Fibroblast of upper back skin (primary cell): ENCODE results near the gene GGT7.
"Not testable (repeated sequence)": the region's sequence is repeated elsewhere in the genome, so short reads cannot be mapped to it uniquely, and the experiment has no call there.

ENCODE experiments used
- DNase-seq: peaks from one replicate; pipeline ENCODE4 v3.0.0-alpha.2; 2013

Gene GGT7, protein sequence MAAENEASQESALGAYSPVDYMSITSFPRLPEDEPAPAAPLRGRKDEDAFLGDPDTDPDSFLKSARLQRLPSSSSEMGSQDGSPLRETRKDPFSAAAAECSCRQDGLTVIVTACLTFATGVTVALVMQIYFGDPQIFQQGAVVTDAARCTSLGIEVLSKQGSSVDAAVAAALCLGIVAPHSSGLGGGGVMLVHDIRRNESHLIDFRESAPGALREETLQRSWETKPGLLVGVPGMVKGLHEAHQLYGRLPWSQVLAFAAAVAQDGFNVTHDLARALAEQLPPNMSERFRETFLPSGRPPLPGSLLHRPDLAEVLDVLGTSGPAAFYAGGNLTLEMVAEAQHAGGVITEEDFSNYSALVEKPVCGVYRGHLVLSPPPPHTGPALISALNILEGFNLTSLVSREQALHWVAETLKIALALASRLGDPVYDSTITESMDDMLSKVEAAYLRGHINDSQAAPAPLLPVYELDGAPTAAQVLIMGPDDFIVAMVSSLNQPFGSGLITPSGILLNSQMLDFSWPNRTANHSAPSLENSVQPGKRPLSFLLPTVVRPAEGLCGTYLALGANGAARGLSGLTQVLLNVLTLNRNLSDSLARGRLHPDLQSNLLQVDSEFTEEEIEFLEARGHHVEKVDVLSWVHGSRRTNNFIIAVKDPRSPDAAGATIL

DNA sequence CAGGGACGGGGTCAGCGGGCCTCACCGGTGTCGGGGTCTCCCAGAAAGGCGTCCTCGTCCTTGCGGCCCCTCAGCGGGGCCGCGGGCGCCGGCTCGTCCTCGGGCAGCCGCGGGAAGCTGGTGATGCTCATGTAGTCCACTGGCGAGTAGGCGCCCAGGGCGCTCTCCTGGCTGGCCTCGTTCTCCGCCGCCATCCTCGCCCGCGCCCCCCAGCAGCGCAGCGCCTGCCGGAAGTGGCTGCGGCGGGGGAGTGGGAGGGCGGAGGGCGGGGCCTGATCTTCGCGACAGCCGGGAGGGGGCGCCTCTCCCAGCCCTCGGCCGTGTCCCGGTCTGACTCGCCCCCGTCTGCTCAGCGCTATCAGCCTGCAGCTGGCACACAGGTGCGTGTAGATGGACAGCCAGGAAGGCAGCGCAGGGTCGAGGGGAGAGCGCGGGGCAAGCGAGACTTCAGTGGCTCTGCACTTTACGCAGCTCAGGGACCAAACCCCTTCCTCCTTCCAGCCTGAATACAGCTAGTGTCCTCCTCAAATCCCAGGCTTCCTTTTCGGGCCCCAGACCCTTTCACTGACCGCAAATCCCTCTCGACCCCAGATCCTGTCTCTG is at the start of gene GGT7:
Gene GGT7 (minus strand): TSS at position 235 of the 603 bp plus-strand sequence. CDS start 41 bp downstream, at position 194.
- peak; percentile 74 for DNase-seq

DNA sequence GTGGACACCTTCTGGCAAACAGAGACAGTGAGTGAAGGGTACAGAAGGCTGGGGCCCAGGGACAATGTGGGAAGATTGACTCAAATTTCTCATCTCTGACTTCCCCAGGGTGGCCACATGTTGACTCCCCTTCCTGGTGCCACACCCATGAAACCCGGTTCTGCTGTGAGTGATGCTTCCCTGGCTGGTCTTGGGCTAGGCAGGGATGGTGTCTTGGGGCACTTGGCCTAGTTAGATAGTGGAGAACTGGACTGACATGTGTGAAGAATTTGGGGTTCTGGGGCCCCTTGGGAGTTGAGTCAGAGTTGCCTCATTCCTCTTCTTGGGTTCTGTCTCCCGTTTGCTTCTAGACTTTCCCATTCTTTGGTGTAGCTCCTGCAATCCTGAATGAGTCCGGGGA is 48.8 kb upstream of the GGT7 start:
- DNase-seq = no peak

DNA sequence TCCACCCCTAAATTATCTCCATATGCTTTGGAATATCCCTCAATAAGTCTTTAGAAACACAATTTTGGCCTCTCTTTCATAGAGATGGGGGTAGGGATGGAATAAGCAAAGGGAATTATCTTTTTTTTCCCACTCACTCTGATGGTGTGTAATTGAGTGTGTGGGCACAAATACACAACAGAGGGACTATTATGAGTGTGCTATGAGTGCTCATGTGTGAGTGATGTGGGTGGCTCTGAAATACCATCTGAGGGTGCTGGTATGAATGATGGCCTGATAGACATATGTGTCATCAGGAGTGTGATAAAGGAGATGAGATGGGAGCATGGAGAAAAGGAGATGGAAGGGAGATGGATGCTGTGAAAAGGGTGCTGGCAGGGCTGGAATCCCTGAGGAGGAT is 47.4 kb upstream of the GGT7 start:
- DNase-seq = no peak

DNA sequence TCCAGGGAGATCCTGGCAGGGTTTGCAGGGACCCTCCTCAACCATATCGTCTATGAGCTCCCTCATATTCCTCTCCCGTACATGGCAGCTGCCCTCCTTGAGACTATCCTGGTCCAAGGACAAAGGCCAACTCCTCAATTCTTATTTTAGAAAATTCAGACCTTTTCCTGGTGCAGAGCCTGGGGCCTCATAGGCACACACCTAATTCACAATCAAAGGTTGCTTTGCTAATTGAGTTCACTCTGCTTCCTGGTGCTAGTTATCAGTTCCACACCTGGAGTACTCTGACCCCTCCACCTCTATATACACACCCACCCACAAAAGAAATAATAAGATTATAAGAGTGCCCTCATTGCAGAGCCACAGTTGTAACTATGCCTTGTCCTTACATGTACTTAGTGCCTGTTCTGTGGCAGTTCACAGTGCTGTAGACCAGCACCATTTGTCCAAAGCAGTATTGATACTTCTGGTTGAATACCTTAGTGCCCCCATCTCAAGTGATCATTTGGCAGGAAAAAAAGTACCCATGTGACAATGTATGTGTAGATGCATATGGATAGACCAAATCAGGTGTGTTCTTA is 44.2 kb upstream of the GGT7 start:
- DNase-seq = no peak

DNA sequence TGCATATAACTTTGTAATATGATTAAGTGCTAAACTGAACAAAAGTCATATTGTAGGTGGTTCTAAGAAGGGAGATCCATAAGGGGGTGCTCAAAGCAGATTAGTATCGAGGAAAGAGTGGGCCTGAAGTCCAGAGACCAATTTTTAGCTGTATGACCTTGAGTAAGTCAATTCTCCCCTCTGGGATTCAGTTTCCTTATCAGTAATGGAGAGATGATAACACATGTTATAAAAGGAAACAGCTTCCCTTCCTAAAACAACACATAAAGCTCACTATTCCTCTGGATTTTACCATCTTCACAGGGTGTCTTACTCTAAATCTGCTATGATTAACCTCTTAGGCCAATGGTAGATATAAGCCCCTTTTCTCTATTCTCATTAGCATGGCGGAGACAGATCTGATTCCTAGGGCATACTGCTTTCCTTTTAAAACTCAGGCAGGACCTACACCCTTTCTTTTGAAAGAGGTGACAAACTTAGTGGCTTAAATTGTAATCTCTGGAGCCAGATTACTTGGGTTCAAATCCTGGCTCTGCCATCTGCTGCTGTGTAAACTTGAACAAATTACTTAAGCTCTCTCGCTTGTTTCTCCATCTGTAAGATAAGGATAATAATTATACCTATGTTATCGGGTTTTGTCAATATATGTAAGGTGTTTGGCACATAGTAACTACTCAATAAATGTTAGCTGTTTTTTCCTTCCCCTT is 43.2 kb upstream of the GGT7 start:
- DNase-seq = no peak

DNA sequence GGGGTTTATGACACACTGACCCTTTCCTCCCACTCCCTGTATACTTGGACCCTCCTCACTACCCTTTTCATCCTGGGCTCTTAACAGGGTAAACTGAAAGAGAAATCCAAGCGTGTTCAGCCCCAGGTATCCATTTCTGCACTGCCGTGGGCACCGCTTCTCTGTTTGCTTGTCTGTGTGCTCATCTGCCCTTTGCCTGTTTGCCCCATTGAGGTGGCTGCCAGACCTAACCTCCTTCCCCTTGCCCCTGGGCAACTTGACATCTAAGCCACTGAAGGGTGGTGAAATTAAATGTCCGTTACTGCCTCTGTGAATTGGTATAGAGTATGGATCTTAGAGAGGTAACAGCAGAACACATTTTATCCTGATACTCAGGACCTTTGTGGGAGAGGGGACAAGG is 42.5 kb upstream of the GGT7 start:
- no peak for DNase-seq

DNA sequence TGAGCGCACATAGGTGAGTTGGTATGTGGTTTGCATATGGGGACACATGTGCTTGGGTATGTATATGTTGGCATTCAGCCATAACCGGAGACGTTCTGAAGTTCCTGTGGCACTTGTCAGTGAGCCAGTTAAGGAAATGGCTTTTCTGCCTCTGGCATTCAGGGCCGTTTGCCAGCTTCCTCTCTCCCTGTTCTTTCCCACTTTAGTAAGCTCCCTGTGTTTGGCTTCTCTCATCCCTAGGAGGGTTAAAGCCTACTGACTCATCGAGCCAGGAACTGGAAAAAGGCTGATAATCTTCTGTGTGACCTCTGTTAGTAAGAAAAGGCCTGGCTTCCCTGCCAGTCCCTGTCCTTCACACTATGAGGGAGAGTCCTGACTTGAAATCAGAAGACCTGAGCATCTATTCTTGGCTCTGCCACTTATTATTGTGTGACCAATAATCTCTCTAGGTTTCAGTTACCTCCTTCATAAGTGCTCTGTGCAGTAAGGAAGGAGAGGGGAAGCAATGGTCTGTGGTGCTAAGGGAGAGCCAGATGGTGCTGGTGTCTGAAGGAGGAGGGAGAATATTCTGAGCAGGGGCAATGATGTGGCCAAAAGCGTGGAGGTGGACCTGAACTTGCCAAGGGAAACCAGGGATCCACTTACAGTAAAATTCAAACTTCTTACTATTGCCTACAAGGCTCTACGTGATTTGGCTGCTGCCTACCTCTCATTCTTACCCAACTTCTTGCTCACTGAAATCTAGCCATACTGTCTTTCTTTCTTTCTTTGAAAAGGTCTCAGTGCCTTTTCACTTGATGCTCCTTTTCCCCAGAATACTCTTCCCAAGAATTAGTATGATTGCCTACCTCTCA is 35.2 kb upstream of the GGT7 start:
- peak; percentile 90 for DNase-seq

DNA sequence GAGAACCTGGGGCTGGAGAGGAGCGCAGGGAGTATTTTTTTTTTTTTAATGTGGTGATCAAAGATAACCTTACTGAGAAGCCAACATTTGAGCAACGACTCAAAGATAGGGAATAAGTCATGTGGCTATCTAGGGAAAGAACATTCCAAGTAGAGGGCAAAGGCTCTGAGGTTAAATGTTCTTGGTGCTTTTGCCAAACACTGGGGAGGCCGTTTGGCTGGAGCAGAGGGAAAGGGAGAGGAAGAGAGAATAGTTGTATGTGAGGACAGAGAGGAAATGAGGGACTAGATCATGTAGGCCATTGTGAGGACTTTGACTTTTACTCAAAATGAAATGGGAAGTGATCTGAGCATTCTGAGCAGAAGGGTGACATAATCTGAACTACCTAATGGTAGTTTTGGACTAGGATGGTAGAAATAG is 31.6 kb upstream of the GGT7 start:
- no peak for DNase-seq

DNA sequence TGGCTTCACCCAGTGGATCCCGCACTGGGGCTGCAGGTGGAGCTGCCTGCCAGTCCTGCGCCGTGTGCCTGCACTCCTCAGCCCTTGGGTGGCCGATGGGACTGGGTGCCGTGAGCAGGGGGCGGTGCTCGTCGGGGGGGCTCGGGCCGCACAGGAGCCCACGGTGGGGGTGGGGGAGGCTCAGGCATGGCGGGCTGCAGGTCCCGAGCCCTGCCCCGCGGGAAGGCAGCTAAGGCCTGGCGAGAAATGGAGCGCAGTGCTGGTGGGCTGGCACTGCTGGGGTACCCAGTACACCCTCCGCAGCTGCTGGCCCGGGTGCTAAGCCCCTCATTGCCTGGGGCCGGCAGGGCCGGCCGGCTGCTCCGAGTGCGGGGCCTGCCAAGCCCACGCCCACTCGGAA is 26.1 kb upstream of the GGT7 start:
- DNase-seq = not testable (repeated sequence)

DNA sequence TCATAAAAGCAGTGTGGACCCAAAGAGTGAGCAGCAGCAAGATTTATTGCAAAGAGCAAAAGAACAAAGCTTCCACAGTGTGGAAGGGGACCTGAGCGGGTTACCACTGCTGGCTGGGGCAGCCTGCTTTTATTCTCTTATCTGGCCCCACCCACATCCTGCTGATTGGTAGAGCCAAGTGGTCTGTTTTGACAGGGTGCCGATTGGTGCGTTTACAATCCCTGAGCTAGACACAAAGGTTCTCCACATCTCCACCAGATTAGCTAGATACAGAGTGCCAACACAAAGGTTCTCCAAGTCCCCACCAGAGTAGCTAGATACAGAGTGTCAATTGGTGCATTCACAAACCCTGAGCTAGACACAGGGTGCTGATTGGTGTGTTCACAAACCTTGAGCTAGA is 25.5 kb upstream of the GGT7 start:
- not testable (repeated sequence) for DNase-seq

DNA sequence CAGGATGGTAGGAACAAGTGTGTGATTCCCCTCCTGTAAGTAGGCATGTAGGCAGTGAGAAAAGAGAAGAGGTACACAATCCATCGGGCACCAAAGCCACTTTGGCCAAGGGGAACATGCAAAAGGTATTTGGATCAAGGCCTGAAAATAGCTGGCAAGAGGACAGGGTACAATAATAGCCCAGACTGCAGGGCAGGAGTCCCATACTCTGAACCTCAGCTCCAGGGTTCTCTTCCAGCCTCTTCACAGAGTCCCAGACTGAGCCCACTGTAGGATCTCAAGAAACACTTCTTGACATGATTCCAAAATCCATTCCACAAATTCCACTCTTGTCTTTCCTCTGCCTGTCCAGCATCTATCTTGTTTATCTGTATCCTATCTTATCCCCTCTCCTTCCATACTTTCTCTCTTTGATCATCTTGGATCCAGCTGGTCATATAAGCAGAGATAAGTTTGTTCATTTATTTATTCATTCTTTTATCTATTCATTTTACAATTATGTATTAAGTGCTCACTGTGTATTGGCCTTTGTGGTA is 23.5 kb upstream of the GGT7 start:
- peak; percentile 31 for DNase-seq

DNA sequence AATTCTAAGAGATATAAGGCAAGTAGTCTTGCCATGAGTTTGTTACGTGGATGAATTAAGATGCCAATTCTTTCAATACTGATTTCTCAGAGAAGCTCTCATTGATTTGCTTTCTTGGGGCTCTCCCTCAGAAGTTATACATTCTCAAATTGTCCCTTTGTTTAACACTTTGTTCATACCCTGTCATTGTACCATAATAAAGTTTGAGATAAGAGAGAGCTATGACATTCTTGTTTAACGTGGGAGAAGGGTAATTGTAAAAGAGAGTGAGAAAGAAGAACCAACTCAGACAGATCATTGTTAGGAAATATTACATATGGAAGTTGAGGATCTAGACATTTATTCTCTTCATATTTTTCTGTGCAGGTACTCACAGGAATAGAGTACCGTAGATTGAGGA is 22.8 kb upstream of the GGT7 start:
- no peak for DNase-seq

DNA sequence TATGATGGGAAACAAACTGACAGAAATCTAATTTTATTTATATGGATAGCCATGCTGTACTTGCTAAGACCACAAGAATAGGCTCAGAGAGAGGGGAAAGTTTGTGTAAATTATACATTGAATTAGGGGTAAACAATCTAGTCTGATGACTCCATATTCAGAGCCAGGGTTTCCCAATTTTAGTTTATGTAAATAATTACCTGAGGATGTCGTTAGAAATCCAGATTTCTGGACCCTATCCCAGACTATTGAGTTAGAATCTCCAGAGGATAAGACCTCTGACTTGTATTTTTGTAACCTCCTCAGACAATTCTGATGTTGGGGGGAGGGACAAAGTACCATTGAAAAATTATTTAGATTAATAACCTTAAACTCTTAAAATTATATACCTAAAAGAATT is 22.1 kb upstream of the GGT7 start:
- no peak for DNase-seq

DNA sequence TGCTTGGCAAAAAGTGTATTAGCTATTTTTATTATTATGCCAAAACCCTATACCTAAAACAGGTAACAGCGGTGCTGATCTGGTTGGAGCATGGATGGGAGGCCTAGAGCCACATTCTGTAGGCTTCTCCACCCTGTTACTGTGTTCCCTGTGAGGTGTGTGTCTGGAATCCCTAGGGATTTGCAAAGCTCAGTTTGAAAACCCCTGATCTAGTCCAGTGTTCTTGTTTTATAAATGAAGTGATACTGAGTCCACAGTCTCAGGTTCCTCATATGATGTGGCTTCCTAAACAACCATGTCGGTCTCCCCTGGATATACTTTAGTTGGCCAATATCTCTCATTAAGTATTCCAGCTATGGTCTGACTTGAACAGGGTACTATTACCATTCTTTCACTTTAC is 20.0 kb upstream of the GGT7 start:
- no peak for DNase-seq

DNA sequence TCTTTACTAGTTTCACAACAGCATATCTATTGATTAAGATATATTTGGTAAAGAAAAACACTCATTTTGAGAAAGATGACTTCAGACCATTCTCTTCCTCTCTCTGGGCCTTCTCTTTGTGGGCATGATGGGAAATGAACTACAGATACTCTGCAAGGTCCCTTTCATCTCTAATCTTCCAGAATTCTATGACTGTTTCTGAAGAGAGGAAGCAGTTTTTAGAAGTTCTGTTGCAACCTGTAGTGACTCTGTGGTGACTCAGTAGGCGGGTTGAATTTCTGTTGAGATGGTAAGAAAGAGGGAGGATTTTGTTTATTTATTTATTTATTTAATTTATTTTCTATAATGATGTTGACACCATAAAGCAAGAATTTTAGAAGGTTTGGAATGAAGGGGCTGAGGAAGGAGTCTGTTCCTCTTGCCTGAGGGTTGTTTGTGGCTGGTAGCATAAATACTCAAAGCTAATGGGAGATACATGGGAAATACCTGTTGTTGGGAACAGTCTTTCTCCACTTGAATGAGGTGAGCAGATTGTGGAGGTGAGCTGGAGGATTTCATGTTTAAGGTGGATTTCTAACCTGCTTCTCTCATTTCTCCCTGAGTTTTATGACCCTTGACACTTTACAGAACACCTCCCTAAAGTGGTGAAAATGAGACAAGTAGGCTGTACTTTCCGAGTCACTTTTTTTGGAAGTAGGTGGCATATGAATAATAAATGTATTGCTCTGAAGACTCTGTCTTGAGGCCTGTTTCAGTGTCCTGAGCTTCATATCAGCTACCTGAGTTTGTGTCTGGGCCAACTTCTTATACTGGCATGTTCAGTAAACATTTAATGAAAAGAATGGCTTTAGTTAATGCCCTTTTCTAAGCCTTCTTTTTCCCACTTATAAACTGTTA is 18.8 kb upstream of the GGT7 start:
- DNase-seq = peak; percentile 46

DNA sequence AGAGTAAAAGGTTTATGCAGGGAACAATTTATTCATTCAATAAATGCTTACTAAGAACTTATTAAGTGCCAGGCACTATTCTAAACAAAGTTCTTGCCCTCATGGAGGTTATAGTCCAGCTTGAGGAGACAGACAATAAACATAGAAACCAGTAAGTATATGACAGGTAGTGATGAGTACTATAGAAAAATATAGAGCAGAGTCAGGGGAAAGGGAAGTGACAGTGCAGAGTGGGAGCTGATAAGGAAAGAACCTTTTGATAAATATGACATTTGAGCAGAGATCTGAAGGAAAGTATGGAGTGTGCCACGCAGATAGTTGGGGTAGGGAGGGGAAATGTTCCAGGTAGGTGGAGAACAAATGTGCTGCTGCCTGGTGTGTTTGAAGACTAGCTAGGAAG is 15.8 kb upstream of the GGT7 start:
- DNase-seq = no peak

DNA sequence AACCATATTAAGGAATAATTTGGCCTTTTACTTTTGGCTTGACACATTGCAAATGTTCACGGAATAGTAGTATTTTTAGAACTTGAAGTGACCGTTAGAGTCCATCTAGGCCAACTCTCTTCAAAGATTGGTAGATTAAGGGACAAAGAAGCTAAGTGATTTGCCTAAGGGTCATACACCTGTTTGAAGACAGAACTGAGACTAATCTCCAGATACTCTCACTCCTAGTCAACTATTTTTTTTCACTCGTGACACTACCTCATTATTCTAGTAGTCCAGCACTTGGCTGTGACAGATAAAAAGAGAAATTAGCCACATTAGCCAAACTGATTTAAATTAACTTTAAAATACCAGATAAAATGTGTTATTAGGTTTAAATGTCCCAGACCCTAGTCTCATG is 14.4 kb upstream of the GGT7 start:
- no peak for DNase-seq

DNA sequence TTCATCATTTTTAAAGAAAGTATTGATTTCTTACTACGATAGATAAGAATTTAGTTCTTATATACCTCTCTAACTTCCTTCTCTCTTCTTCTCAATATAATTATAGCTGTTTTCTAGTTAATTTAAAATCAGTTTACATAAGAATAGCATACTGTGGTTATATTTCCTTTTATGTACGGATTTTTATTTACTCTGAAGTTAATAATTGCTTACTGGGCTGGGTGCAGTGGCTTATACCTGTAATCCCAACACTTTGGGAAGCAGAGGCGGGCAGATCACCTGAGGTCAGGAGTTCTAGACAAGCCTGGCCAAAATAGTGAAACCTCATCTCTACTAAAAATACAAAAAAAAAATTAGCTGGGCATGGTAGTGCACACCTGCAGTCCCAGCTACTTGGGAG is 13.5 kb upstream of the GGT7 start:
- DNase-seq = no peak

DNA sequence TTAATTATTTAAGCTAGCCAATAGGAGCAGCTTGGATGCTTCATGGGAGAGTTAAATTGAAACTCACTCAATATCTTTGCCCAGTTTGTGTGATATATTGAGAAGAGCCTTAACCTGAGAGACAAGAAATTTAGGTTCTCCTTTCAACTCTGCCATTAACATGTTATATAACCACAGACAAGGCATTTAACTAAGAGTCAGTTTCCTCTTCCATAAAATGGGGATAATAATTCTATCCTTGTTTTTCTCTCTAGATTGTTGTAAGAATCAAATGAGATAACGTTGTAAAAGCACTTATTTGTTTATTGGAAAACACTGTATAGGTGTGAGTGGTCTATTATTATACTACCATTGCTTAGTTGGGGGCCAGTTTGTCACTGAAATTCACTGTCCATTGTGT is 11.6 kb upstream of the GGT7 start:
- DNase-seq = no peak

DNA sequence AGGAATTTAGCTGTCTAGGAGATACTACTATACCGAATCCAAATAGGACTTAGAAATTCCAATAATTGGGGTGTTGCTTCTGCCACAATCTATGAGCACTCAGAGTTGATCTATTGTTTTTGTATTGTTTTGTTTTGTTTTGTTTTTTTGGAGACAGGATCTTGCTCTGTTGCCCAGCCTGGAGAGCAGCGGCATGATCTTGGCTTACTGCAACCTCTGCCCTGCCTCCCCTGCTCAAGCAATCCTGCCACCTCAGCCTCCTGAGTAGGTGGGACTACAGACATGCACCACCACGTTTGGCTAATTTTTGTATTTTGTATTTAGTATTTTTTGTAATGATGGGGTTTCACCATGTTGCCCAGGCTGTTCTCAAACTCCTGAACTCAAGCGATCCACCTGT is 11.2 kb upstream of the GGT7 start:
- no peak for DNase-seq
